Caco-2 (cell line): ENCODE results near the gene TMEM169. TPM values are rescaled to one million over a fixed set of nuclear protein-coding genes. Genes with fewer than 3 reads are reported as not detected.

Experiments used
- BruUV-seq: library from RNA; stranded (reverse); fragments of 400-500 nt; replicated peaks from 2 replicates; lab custom pipeline; 2021; lab: Mats Ljungman, UMichigan
- CTCF ChIA-PET: fragments of 300-600 bp; sonication (Branson Sonifier 250); formaldehyde crosslinking; loops from one replicate; lab custom pipeline; 2022; ENCODE audit warnings: antibody characterized with exemption; lab: Charles Lee
- POLR2A ChIA-PET: fragments of 300-600 bp; sonication (Branson Sonifier 250); formaldehyde crosslinking; loops from one replicate; lab custom pipeline; 2022; ENCODE audit warnings: antibody characterized with exemption; lab: Charles Lee
- DNase-seq, 2 experiments: peaks; one replicate each; pipeline versions ENCODE4 v3.0.0 to v3.0.0-alpha.2; 2020 to 2022
- H3K27me3 ChIP-seq: replicated peaks from 2 replicates; pipeline ENCODE4 v1.6.0; 2011; ENCODE audit warnings: low read length; ENCODE audit not compliant: control insufficient read depth, insufficient read depth
- H3K36me3 ChIP-seq: 2 replicates; pipeline ENCODE4 v1.5.1; 2011; ENCODE audit warnings: low read length; ENCODE audit not compliant: control insufficient read depth, insufficient read depth
- H3K4me1 ChIP-seq: fragments of 250-450 bp; sonication (Bioruptor Pico); 2 replicates; pipeline ENCODE4 v1.5.1; 2020; ENCODE audit warnings: mild to moderate bottlenecking
- H3K4me3 ChIP-seq: 2 replicates; pipeline ENCODE4 v1.5.1; 2011; ENCODE audit warnings: low read depth, mild to moderate bottlenecking, control low read depth, low read length
- H3K9me3 ChIP-seq: fragments of 250-450 bp; sonication (Bioruptor Pico); 2 replicates; pipeline ENCODE4 v1.5.1; 2020; ENCODE audit warnings: mild to moderate bottlenecking, moderate library complexity
- H3K27ac Mint-ChIP-seq: one replicate; pipeline ENCODE4 v1.8.0; 2022; ENCODE audit warnings: mixed read lengths; ENCODE audit not compliant: unreplicated experiment
- H3K27me3 Mint-ChIP-seq: one replicate; pipeline ENCODE4 v1.8.0; 2022; ENCODE audit warnings: mixed read lengths; ENCODE audit not compliant: insufficient read depth, unreplicated experiment
- H3K36me3 Mint-ChIP-seq: one replicate; pipeline ENCODE4 v1.8.0; 2022; ENCODE audit warnings: mild to moderate bottlenecking, mixed read lengths; ENCODE audit not compliant: insufficient read depth, unreplicated experiment
- H3K4me1 Mint-ChIP-seq: one replicate; pipeline ENCODE4 v1.8.0; 2022; ENCODE audit warnings: low read depth, mixed read lengths; ENCODE audit not compliant: unreplicated experiment
- H3K4me3 Mint-ChIP-seq: one replicate; pipeline ENCODE4 v1.8.0; 2022; ENCODE audit warnings: mild to moderate bottlenecking, moderate library complexity, mixed read lengths; ENCODE audit not compliant: unreplicated experiment
- H3K9me3 Mint-ChIP-seq: one replicate; pipeline ENCODE4 v1.8.0; 2022; ENCODE audit warnings: mixed read lengths; ENCODE audit not compliant: unreplicated experiment
- intact Hi-C: fragments of 100-400 bp; cut with micrococcal nuclease; formaldehyde crosslinking; loops from one replicate; pipeline ENCODE4 v1.10.0; 2022; ENCODE audit not compliant: unreplicated experiment
- total RNA-seq: library from RNA; stranded (reverse); gene quantifications from 2 replicates; pipeline ENCODE4 v1.2.3, GENCODE V29; 2022
- TF ChIP-seq, protein P1 (sequence below), 2 experiments: fragments of 200-600 bp in 1 of 2; IDR thresholded peaks; 1 replicate in 1 of 2; 2 replicates in 1 of 2; pipeline versions ENCODE4 v1.5.1 to v1.8.0; 2011 to 2022; ENCODE audit warnings: antibody characterized with exemption in 1 of 2, control low read depth in 1 of 2, inconsistent platforms in 1 of 2, low read depth in 1 of 2, low read length in 1 of 2, mild to moderate bottlenecking in 1 of 2, moderate library complexity in 1 of 2; ENCODE audit not compliant: insufficient read depth in 1 of 2, severe bottlenecking in 1 of 2, unreplicated experiment in 1 of 2

Gene TMEM169
- total RNA-seq, 1 experiment from 2014 or later, result 1.3 TPM

DNA sequence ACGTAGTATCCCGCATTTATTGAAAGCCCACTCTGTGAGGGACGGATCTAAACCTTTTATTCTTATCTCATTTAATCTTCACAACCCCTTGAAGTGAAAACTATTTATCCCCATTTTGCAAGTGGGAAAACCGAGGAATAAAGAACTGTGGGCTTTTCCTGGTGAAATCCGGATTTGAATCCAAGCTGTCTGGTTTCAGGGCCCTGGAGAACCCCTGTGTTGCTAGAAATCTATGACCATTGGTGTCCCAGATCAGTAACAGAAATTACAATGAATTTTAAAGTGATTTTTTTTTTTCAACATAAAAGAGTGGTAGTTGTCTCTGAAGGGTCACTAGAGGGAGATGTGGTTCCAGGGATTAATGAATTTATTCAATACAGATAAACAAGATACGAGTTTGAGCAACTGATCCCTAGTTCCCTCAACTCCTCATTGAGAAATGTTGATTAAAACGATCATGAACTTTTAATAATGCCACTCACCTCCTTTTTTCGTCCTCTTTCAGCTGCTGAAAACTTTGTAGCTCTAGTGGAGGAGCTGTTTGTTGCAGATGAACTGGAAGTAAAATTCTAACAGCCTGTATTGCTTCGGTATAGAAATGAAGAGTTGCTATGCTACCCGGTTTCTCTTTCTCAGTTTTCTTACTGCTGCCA lies 28.4 kb downstream of the TMEM169 start:
- no peak for DNase-seq
- H3K27ac Mint-ChIP-seq, result peak overlapping the region; percentile 93
- H3K9me3 Mint-ChIP-seq, result no peaks in the 10 kb centered on the region
- H3K4me1 ChIP-seq, result peaks cover 40% of the 10 kb centered on the region
- peaks cover 33% of the 10 kb centered on the region for H3K4me1 Mint-ChIP-seq
- H3K36me3 ChIP-seq, result peaks cover 6% of the 10 kb centered on the region; the same call in 1 of the 2 replicates
- BruUV-seq, result TSS peak; percentile 56
- H3K27me3 ChIP-seq, result no peaks in the 10 kb centered on the region
- intact Hi-C loops, result loop anchor here (1.0 to 10.0 kb wide), 3 partner anchors 28 to 798 kb away; partner anchors contain the start of genes ATIC and RPL37A
- H3K27me3 Mint-ChIP-seq, result no peaks in the 10 kb centered on the region
- H3K4me3 Mint-ChIP-seq, result peak overlapping the region; percentile 88
- H3K4me3 ChIP-seq, result peak overlapping the region; percentile 78
- ChIA-PET CTCF (interaction anchor here (0.6 to 0.7 kb wide), 2 partner anchors 26 to 485 kb away, joined by 4 to 5 read pairs; no protein-coding TSS in a partner anchor), POLR2A (interaction anchor here (1.0 to 1.1 kb wide), 2 partner anchors 52 to 302 kb away, joined by 3 read pairs; no protein-coding TSS in a partner anchor)
- TF ChIP-seq, protein P1, sequence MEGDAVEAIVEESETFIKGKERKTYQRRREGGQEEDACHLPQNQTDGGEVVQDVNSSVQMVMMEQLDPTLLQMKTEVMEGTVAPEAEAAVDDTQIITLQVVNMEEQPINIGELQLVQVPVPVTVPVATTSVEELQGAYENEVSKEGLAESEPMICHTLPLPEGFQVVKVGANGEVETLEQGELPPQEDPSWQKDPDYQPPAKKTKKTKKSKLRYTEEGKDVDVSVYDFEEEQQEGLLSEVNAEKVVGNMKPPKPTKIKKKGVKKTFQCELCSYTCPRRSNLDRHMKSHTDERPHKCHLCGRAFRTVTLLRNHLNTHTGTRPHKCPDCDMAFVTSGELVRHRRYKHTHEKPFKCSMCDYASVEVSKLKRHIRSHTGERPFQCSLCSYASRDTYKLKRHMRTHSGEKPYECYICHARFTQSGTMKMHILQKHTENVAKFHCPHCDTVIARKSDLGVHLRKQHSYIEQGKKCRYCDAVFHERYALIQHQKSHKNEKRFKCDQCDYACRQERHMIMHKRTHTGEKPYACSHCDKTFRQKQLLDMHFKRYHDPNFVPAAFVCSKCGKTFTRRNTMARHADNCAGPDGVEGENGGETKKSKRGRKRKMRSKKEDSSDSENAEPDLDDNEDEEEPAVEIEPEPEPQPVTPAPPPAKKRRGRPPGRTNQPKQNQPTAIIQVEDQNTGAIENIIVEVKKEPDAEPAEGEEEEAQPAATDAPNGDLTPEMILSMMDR (IDR thresholded peaks at IDR 0.05; ENCODE audit: insufficient read depth in 1 of 2, low read depth in 1 of 2, low read length in 1 of 2, severe bottlenecking in 1 of 2, unreplicated experiment in 1 of 2), result peak; percentile 38 to 60
- peaks cover 67% of the 10 kb centered on the region for H3K36me3 Mint-ChIP-seq
- no peaks in the 10 kb centered on the region for H3K9me3 ChIP-seq

GRCh38 chr2:216110620-216111019 lies 28.9 kb downstream of the TMEM169 start:
- Histone ChIP-seq H3K27me3 (no peaks in the 10 kb centered on the region), H3K9me3 (no peaks in the 10 kb centered on the region), H3K4me3 (no peak overlapping the region), H3K36me3 (peaks cover 6% of the 10 kb centered on the region; the same call in 1 of the 2 replicates), H3K4me1 (peaks cover 45% of the 10 kb centered on the region)
- TF ChIP-seq, protein P1 (IDR thresholded peaks at IDR 0.05; ENCODE audit: insufficient read depth in 1 of 2, low read depth in 1 of 2, low read length in 1 of 2, severe bottlenecking in 1 of 2, unreplicated experiment in 1 of 2), result no peak
- ChIA-PET CTCF (interaction anchor here (0.7 kb wide), 1 partner anchor 27 kb away, joined by 4 read pairs; no protein-coding TSS in a partner anchor), POLR2A (no interaction called here)
- DNase-seq, result no peak
- Mint-ChIP-seq H3K27me3 (no peaks in the 10 kb centered on the region), H3K4me3 (peak overlapping the region; percentile 88), H3K36me3 (peaks cover 72% of the 10 kb centered on the region), H3K4me1 (peaks cover 33% of the 10 kb centered on the region), H3K27ac (no peak overlapping the region), H3K9me3 (no peaks in the 10 kb centered on the region)
- BruUV-seq, result no TSS peak
- intact Hi-C loops, result loop anchor here (5.0 to 10.0 kb wide), 2 partner anchors 384 to 798 kb away; partner anchors contain the start of genes ATIC and RPL37A

- TF ChIP-seq, protein P1 (IDR thresholded peaks at IDR 0.05; ENCODE audit: insufficient read depth in 1 of 2, low read depth in 1 of 2, low read length in 1 of 2, severe bottlenecking in 1 of 2, unreplicated experiment in 1 of 2), result no peak
- Mint-ChIP-seq H3K9me3 (no peaks in the 10 kb centered on the region), H3K27ac (peak overlapping the region; percentile 12), H3K4me1 (peaks cover 33% of the 10 kb centered on the region), H3K4me3 (peak overlapping the region; percentile 55), H3K27me3 (no peaks in the 10 kb centered on the region), H3K36me3 (peaks cover 74% of the 10 kb centered on the region)
- H3K4me3 ChIP-seq, result no peak overlapping the region
- ChIA-PET POLR2A (no interaction called here), CTCF (no interaction called here)
- no peak for DNase-seq
- peaks cover 45% of the 10 kb centered on the region for H3K4me1 ChIP-seq
- no TSS peak for BruUV-seq
- intact Hi-C loops, result loop anchor here (5.0 to 10.0 kb wide), 2 partner anchors 384 to 799 kb away; partner anchors contain the start of genes ATIC and RPL37A
- H3K36me3 ChIP-seq, result peaks cover 6% of the 10 kb centered on the region; the same call in 1 of the 2 replicates
- no peaks in the 10 kb centered on the region for H3K27me3 ChIP-seq
- H3K9me3 ChIP-seq, result no peaks in the 10 kb centered on the region
Measured at GRCh38 chr2:216111122-216111521, 29.4 kb downstream of the TMEM169 start.
